ENCODE measurements around the gene ATP6V0B.

DNA sequence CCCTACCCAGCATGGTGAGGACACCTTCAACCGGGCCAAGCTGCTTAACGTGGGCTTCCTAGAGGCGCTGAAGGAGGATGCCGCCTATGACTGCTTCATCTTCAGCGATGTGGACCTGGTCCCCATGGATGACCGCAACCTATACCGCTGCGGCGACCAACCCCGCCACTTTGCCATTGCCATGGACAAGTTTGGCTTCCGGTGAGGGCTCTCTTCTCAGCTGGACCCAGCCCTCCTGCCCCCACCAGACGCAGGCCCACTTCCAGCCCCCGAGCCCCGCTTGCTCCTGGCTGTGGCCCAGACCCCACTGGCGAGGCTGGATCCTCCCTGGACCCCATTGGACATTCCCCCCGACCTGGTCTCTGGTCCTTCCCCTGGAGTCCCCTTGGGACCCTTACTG, 10.1 kb downstream of the ATP6V0B start:
- TF ChIP-seq, protein P1, sequence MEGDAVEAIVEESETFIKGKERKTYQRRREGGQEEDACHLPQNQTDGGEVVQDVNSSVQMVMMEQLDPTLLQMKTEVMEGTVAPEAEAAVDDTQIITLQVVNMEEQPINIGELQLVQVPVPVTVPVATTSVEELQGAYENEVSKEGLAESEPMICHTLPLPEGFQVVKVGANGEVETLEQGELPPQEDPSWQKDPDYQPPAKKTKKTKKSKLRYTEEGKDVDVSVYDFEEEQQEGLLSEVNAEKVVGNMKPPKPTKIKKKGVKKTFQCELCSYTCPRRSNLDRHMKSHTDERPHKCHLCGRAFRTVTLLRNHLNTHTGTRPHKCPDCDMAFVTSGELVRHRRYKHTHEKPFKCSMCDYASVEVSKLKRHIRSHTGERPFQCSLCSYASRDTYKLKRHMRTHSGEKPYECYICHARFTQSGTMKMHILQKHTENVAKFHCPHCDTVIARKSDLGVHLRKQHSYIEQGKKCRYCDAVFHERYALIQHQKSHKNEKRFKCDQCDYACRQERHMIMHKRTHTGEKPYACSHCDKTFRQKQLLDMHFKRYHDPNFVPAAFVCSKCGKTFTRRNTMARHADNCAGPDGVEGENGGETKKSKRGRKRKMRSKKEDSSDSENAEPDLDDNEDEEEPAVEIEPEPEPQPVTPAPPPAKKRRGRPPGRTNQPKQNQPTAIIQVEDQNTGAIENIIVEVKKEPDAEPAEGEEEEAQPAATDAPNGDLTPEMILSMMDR (IDR thresholded peaks at IDR 0.05), result no peak
- TF ChIP-seq POLR2A (IDR thresholded peaks at IDR 0.05), result no peak
